Trophoblast cell (in vitro differentiated cells and primary cell): Measurements from ENCODE around the gene PCDHGC3.

Source experiments
- DNase-seq, 2 donors: peaks; one replicate each; pipeline ENCODE4 v3.0.0-alpha.2; 2016
- H2AFZ ChIP-seq: 2 replicates; pipeline ENCODE4 v1.6.1; 2013; ENCODE audit warnings: low read length, moderate library complexity, mild to moderate bottlenecking; ENCODE audit not compliant: insufficient read depth, poor library complexity
- H2AK5ac ChIP-seq: 2 replicates; pipeline ENCODE4 v1.6.1; 2013; ENCODE audit warnings: mild to moderate bottlenecking, low read length
- H2BK120ac ChIP-seq: 2 replicates; pipeline ENCODE4 v1.6.1; 2013; ENCODE audit warnings: low read length, mild to moderate bottlenecking, moderate library complexity; ENCODE audit not compliant: insufficient read depth, poor library complexity
- H2BK12ac ChIP-seq: 2 replicates; pipeline ENCODE4 v1.6.1; 2013; ENCODE audit warnings: mild to moderate bottlenecking, low read length, moderate library complexity
- H2BK5ac ChIP-seq: 2 replicates; pipeline ENCODE4 v1.6.1; 2013; ENCODE audit warnings: low read length, low read depth, moderate library complexity, mild to moderate bottlenecking; ENCODE audit not compliant: poor library complexity
- H3K14ac ChIP-seq: 2 replicates; pipeline ENCODE4 v1.6.1; 2013; ENCODE audit warnings: mild to moderate bottlenecking, low read length
- H3K18ac ChIP-seq: 2 replicates; pipeline ENCODE4 v1.6.1; 2013; ENCODE audit warnings: mild to moderate bottlenecking, low read length
- H3K23ac ChIP-seq: 2 replicates; pipeline ENCODE4 v1.6.1; 2013; ENCODE audit warnings: low read length
- H3K27ac ChIP-seq: 2 replicates; pipeline ENCODE4 v1.5.1; 2013; ENCODE audit warnings: low read depth, mild to moderate bottlenecking, inconsistent platforms, low read length, moderate library complexity
- H3K27me3 ChIP-seq: 2 replicates; pipeline ENCODE4 v1.6.1; 2013; ENCODE audit warnings: inconsistent platforms, mild to moderate bottlenecking, low read length, moderate library complexity; ENCODE audit not compliant: insufficient read depth
- H3K36me3 ChIP-seq, 2 experiments: 1 replicate in 1 of 2; 2 replicates in 1 of 2; pipeline ENCODE4 v1.6.1; 2013; ENCODE audit warnings: low read length in 2 of 2, mild to moderate bottlenecking in 2 of 2, moderate library complexity in 1 of 2; ENCODE audit not compliant: insufficient read depth in 2 of 2, control insufficient read depth in 1 of 2
- H3K4ac ChIP-seq: 2 replicates; pipeline ENCODE4 v1.6.1; 2013; ENCODE audit warnings: low read depth, mild to moderate bottlenecking, low read length, moderate library complexity
- H3K4me1 ChIP-seq, 2 experiments: 1 replicate in 1 of 2; 2 replicates in 1 of 2; pipeline ENCODE4 v1.6.1; 2013; ENCODE audit warnings: low read length in 2 of 2, mild to moderate bottlenecking in 2 of 2, moderate library complexity in 1 of 2; ENCODE audit not compliant: insufficient read depth in 2 of 2, control insufficient read depth in 1 of 2
- H3K4me2 ChIP-seq: 2 replicates; pipeline ENCODE4 v1.6.1; 2013; ENCODE audit warnings: inconsistent platforms, mild to moderate bottlenecking, low read length, moderate library complexity
- H3K4me3 ChIP-seq: 2 replicates; pipeline ENCODE4 v1.5.1; 2013; ENCODE audit warnings: mild to moderate bottlenecking, low read depth, low read length, inconsistent platforms
- H3K79me1 ChIP-seq: one replicate; pipeline ENCODE4 v1.6.1; 2013; ENCODE audit warnings: low read length
- H3K79me2 ChIP-seq: 2 replicates; pipeline ENCODE4 v1.6.1; 2013; ENCODE audit warnings: low read length, mild to moderate bottlenecking; ENCODE audit not compliant: control insufficient read depth, insufficient read depth, poor library complexity
- H3K9ac ChIP-seq: 2 replicates; pipeline ENCODE4 v1.6.1; 2013; ENCODE audit warnings: mild to moderate bottlenecking, low read length
- H3K9me3 ChIP-seq: 2 replicates; pipeline ENCODE4 v1.6.1; 2013; ENCODE audit warnings: low read depth, mild to moderate bottlenecking, control low read depth, inconsistent platforms, low read length; ENCODE audit not compliant: insufficient read depth
- H4K12ac ChIP-seq: 2 replicates; pipeline ENCODE4 v1.6.1; 2013; ENCODE audit warnings: low read depth, mild to moderate bottlenecking, low read length, moderate library complexity
- H4K8ac ChIP-seq: 2 replicates; pipeline ENCODE4 v1.6.1; 2013; ENCODE audit warnings: low read depth, mild to moderate bottlenecking, low read length, moderate library complexity
- H4K91ac ChIP-seq: one replicate; pipeline ENCODE4 v1.6.1; 2013; ENCODE audit warnings: low read depth, mild to moderate bottlenecking, low read length, moderate library complexity
- WGBS: extraction: QIAGEN DNeasy Blood & Tissue Kit; methylation state at CpG from one replicate; pipeline ENCODE4 v1.1.7; 2013; ENCODE audit warnings: missing lambda C conversion rate; ENCODE audit not compliant: insufficient read length, insufficient coverage; ENCODE audit errors: extremely low coverage; 5-methylcytosine and 5-hydroxymethylcytosine counted together

The PCDHGC3 gene

DNA sequence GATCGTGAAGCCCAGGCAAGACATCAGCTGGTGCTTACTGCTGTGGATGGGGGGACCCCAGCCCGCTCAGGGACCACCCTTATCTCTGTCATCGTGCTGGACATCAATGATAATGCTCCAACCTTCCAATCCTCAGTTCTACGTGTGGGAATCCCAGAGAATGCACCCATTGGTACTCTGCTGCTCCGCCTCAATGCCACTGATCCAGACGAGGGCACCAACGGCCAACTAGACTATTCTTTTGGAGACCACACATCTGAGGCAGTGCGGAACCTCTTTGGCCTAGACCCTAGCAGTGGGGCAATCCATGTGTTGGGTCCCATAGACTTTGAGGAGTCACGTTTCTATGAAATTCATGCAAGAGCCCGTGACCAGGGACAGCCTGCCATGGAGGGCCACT lies 14.1 kb downstream of the PCDHGC3 start:
- H2AFZ ChIP-seq, result no peak overlapping the region
- H2BK120ac ChIP-seq, result no peak overlapping the region
- H3K4me3 ChIP-seq, result no peak overlapping the region

DNA sequence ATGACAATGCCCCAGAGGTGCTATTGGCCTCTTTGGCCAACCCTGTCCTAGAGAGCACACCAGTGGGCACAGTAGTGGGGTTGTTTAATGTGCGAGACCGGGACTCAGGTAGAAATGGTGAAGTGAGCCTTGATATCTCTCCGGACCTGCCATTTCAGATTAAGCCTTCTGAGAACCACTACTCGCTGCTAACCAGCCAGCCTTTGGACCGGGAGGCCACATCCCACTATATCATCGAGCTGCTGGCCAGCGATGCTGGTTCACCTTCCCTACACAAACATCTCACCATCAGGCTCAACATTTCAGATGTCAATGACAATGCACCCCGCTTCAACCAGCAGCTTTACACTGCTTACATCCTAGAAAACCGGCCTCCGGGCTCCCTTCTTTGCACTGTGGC lies 14.5 kb downstream of the PCDHGC3 start:
- no CpG with 5 or more reads among the region's 10 CpGs for WGBS
- no peak overlapping the region for H2BK12ac ChIP-seq
- H3K9ac ChIP-seq, result no peak overlapping the region

More for the DNA sequence above, 14.1 kb downstream of the PCDHGC3 start:
- Histone ChIP-seq H3K14ac (no peak overlapping the region), H3K4ac (no peak overlapping the region), H4K12ac (no peak overlapping the region), H4K8ac (no peak overlapping the region), H2AK5ac (no peak overlapping the region), H3K9me3 (peaks cover 12% of the 10 kb centered on the region), H2BK12ac (no peak overlapping the region), H3K79me2 (no peaks in the 10 kb centered on the region), H3K27ac (no peak overlapping the region), H3K9ac (no peak overlapping the region), H3K79me1 (peaks cover under 1% of the 10 kb centered on the region), H3K23ac (no peak overlapping the region), H3K4me1 (peaks cover 13 to 23% of the 10 kb centered on the region in 2 experiments), H3K18ac (no peak overlapping the region), H2BK5ac (no peak overlapping the region), H4K91ac (no peak overlapping the region), H3K27me3 (peaks cover 9% of the 10 kb centered on the region), H3K4me2 (no peak overlapping the region), H3K36me3 (peaks cover 58% of the 10 kb centered on the region in 2 experiments)
- WGBS, result no CpG with 5 or more reads among the region's 10 CpGs
- DNase-seq, result no peak

DNA sequence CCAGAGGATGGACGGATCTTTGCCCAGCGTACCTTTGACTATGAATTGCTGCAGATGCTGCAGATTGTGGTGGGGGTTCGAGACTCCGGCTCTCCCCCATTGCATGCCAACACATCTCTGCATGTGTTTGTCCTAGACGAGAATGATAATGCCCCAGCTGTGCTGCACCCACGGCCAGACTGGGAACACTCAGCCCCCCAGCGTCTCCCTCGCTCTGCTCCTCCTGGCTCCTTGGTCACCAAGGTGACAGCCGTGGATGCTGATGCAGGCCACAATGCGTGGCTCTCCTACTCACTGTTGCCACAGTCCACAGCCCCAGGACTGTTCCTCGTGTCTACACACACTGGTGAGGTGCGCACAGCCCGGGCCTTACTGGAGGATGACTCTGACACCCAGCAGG lies 15.0 kb downstream of the PCDHGC3 start:
- Histone ChIP-seq H3K4me3 (no peak overlapping the region), H4K91ac (no peak overlapping the region), H3K79me2 (no peaks in the 10 kb centered on the region), H3K18ac (no peak overlapping the region), H4K8ac (no peak overlapping the region), H3K9me3 (peaks cover 9% of the 10 kb centered on the region), H3K14ac (no peak overlapping the region), H2BK120ac (no peak overlapping the region), H2BK5ac (no peak overlapping the region), H3K4me2 (no peak overlapping the region), H3K36me3 (peaks cover 55 to 56% of the 10 kb centered on the region in 2 experiments), H3K27ac (no peak overlapping the region), H4K12ac (no peak overlapping the region), H3K4me1 (peaks cover 14 to 31% of the 10 kb centered on the region in 2 experiments), H3K23ac (no peak overlapping the region), H2BK12ac (no peak overlapping the region), H2AFZ (no peak overlapping the region), H3K4ac (no peak overlapping the region), H3K27me3 (peaks cover 9% of the 10 kb centered on the region), H3K9ac (no peak overlapping the region), H3K79me1 (peaks cover 4% of the 10 kb centered on the region), H2AK5ac (no peak overlapping the region)
- no peak for DNase-seq
- WGBS, result no CpG with 5 or more reads among the region's 13 CpGs

More for the DNA sequence above, 14.5 kb downstream of the PCDHGC3 start:
- Histone ChIP-seq H3K27me3 (peaks cover 9% of the 10 kb centered on the region), H3K18ac (no peak overlapping the region), H3K4me3 (no peak overlapping the region), H4K12ac (no peak overlapping the region), H3K4ac (no peak overlapping the region), H3K14ac (no peak overlapping the region), H4K8ac (no peak overlapping the region), H3K4me1 (peaks cover 16 to 28% of the 10 kb centered on the region in 2 experiments), H3K79me1 (peaks cover 4% of the 10 kb centered on the region), H2AK5ac (no peak overlapping the region), H2BK5ac (no peak overlapping the region), H2AFZ (no peak overlapping the region), H3K27ac (no peak overlapping the region), H4K91ac (no peak overlapping the region), H3K4me2 (no peak overlapping the region), H3K9me3 (peaks cover 10% of the 10 kb centered on the region), H3K36me3 (peaks cover 60 to 61% of the 10 kb centered on the region in 2 experiments), H3K23ac (no peak overlapping the region), H3K79me2 (no peaks in the 10 kb centered on the region), H2BK120ac (no peak overlapping the region)
- no peak for DNase-seq

DNA sequence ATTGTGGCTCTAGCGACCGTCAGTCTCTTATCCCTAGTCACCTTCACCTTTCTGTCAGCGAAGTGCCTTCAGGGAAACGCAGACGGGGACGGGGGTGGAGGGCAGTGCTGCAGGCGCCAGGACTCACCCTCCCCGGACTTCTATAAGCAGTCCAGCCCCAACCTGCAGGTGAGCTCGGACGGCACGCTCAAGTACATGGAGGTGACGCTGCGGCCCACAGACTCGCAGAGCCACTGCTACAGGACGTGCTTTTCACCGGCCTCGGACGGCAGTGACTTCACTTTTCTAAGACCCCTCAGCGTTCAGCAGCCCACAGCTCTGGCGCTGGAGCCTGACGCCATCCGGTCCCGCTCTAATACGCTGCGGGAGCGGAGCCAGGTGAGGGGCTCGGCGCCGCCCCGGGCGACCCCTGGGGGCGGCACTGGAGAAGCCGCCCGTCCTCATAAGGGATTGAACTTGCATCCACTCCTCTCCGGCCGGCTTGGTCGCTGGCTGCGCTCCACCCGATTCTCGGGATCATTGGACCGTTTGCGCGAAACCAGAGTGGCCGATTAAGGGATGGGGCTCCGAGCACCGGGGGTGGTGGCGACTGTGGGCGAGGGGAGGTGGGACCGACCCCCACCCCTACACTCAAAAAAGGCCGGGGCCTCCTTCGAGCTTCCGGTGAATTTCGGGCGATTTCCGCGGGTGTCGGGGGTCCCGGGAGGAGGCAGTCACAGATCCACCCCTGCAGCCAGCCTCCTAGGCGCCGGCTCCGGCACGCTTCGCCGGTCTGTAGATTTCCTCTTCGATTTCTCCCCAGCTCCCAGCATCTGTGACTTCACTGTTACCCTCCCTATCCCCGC lies 15.8 kb downstream of the PCDHGC3 start:
- no peak overlapping the region for H4K91ac ChIP-seq
- H3K14ac ChIP-seq, result no peak overlapping the region
- H3K23ac ChIP-seq, result no peak overlapping the region
- H3K4me1 ChIP-seq, result peaks cover 18 to 32% of the 10 kb centered on the region in 2 experiments
- H3K4ac ChIP-seq, result no peak overlapping the region
- no peak overlapping the region for H3K18ac ChIP-seq
- no peak overlapping the region for H2BK12ac ChIP-seq
- H4K8ac ChIP-seq, result no peak overlapping the region
- H3K79me1 ChIP-seq, result peaks cover 4% of the 10 kb centered on the region
- no peak overlapping the region for H2AK5ac ChIP-seq
- WGBS, result no CpG with 5 or more reads among the region's 66 CpGs
- H4K12ac ChIP-seq, result no peak overlapping the region
- H2AFZ ChIP-seq, result no peak overlapping the region
- DNase-seq, result no peak
- peaks cover 9% of the 10 kb centered on the region for H3K9me3 ChIP-seq
- no peak overlapping the region for H3K9ac ChIP-seq
- no peak overlapping the region for H3K4me3 ChIP-seq
- no peak overlapping the region for H3K4me2 ChIP-seq
- H3K79me2 ChIP-seq, result no peaks in the 10 kb centered on the region
- no peak overlapping the region for H2BK5ac ChIP-seq
- peaks cover 53% of the 10 kb centered on the region in 2 experiments for H3K36me3 ChIP-seq
- H3K27me3 ChIP-seq, result peaks cover 9% of the 10 kb centered on the region
- H3K27ac ChIP-seq, result no peak overlapping the region
- H2BK120ac ChIP-seq, result no peak overlapping the region
